GM21360 (cell line): Measurements from ENCODE around the gene IGSF9.

Experiments
- ATAC-seq: cut with Tn5 transposase; IDR thresholded peaks from one replicate; pipeline ENCODE4 v1.9.1; 2021; ENCODE audit warnings: mild to moderate bottlenecking, moderate library complexity; ENCODE audit not compliant: unreplicated experiment

IGSF9 gene

DNA sequence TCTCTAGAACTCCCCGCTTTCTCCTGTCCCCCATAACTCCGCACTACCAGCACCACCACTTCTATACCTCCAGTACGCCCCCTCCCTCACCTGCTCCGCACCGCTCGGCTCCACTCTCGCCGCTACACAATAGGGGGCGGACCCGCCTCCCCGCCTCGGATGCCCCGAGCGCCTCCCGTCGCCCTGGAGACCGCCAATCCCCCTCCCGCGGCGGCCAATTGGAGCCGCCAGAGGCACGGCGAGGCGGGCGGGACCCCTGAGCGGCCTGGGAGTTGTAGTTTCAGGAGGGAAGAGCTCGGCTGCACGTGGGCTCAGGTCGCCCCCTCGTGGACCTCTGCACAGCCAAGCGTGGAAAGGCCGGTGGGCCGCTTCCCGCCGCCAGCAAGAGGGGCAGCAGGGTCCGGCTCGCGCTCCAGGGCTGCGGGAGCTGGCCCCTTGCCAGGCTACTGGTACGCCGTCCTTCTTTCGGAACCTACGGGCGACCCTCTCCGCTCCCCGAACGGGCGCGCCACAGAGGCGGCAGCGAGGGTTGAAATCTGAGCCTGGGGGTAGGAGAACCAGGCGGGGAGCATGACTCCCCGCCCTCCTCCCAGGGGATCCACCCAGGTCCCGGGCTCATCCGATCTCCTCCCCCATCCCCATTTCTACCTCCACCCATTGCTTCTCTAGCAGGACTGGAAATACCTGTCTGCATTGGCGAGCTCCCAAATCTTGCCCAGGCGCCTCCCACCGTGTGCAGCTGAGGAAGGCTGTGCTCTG is at the start of gene IGSF9:
Gene IGSF9, minus strand, starts transcription at position 131 of the 759 bp plus-strand sequence. CDS start 2,159 bp downstream, outside the sequence.
- ATAC-seq = peak; percentile 60

DNA sequence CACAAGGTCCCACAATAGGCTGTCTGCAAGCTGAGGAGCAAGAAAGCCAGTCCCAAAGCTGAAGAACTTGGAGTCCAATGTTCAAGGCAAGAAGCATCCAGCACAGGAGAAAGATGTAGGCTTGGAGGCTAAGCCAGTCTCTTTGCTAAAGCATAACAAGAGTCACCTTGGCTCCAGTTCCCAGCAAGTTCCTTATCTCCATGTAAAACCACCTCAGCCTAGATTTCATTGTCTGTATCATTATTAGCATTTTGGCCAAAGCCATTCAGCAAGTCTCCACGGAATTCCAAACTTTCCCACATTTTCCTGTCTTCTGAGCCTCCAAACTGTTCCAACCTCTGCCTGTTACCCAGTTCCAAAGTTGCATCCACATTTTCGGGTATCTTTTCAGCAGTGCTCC is 49.5 kb upstream of the IGSF9 start:
- no peak for ATAC-seq

- no peak for ATAC-seq
Observed at GRCh38 chr1:159993911-159994310, 48.5 kb upstream of the IGSF9 start.

DNA sequence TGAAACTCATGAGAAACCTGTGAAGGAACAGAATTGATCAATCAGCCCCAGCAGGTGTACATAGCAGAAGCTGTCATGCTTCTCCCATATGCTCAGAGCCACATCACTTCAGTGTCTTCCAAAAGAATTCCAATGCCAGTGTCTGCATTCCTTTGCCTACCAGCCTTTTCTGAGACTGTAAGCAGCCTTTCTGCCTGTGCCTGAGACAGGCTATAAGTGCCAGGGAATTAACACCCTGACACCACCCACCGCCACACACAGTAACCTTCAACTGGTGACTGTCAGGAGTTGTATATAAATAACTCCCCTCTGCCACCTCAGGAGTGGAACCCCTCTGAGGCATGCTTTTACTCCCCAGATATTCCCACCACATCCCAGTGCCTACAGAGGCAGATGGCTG is 46.7 kb upstream of the IGSF9 start:
- ATAC-seq = no peak

GRCh38 chr1:159991513-159991912 is 46.1 kb upstream of the IGSF9 start:
- ATAC-seq = no peak

GRCh38 chr1:159990005-159990404 is 44.6 kb upstream of the IGSF9 start:
- ATAC-seq = no peak

DNA sequence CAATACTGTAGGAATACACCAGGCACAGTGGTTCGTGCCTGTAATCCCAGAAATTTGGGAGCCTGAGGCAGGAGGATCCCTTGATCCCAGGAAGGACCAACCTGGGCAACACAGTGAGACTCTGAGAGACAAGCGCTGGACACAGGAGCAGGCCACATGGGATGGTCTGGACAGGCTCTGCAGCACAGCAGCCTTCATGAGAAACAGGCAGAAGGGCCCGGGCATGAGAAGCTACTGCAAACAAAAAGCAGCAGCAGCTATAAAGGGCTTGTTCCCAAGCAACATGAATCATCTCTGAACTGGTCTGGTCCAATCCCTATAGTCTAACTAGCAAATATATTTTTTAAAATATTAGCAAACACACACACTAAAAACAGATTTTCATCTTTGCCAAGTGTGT is 44.2 kb upstream of the IGSF9 start:
- ATAC-seq = no peak

GRCh38 chr1:159988006-159988405 is 42.6 kb upstream of the IGSF9 start:
- no peak for ATAC-seq

DNA sequence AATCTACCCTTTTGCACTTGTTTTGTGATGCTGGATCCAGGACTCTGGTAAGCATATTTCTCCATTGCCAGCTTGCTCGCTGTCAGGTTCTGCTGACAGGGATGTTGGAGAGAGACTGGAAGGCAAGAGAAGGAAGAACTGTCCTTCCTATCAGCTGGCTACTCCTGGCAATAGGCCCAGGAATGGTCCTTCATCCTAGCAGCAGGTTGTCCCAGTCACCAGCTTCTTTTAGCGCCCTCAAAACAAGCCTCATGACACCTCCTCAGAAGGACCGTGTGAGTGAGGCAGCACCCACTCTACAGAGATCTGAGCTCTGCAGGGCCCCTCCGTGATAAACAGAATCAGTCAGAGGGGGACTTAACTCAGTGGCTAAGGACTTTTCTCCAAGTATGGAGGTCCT is 41.8 kb upstream of the IGSF9 start:
- ATAC-seq = no peak

DNA sequence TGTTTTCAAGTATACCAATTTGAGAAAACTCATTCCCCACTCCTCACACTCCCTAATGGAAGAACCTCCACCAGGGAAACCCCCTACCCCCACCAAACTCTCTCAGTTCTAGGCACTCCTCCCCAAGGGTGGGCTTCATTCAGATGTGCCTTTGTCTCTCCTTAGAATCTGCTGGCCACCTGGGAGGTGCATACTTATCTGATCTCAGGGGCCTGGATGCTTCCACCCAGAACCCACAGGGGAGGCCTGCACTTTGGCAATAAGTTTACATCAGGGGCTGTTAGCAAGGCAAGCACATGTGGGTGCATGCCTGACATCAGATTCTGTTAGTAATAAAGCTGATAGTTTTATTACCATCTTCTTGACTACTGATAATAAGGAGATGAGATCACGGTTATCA is 41.1 kb upstream of the IGSF9 start:
- ATAC-seq = no peak

GRCh38 chr1:159986093-159986492 is 40.7 kb upstream of the IGSF9 start:
- no peak for ATAC-seq

DNA sequence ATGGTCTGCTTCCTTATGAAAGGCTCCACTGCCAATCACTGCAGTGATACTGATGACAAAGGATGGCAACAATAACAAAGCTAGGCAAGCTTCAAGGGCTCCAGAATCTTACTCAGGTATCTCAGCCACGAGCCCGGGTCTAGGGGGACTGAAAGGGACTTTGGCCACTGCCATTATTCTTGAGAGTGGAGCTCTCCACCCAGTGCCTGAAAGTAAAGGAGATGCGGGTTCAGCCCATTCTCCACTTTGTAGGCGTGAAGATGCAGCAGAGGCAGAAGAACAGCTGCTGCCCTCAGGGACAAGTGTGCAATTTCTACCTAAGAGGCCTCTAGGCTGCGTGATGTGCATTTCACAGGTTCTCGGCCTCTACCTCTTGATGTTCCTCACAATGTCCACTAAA is 40.1 kb upstream of the IGSF9 start:
- no peak for ATAC-seq

- ATAC-seq = no peak
Observed at GRCh38 chr1:159983681-159984080, 38.3 kb upstream of the IGSF9 start.

DNA sequence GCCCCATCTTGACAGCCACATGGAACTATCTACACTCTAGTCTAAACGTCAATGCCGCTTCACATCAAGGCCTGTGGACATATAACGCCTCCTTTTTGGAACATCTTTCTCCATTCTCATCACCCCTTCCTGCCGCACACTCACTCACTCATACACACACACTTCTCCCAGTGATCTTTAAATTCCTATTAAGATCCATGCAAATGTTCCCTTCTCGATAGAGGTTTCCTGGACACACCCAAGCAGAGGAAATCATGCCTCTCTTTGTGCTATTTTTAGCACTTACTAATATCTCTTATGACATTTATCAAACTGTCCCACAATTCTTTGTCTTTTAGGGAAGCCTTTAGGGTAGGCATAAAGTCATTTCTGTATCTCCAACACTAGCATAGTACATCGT is 36.9 kb upstream of the IGSF9 start:
- ATAC-seq = no peak

- no peak for ATAC-seq
Observed at GRCh38 chr1:159981351-159982055, 36.1 kb upstream of the IGSF9 start.

- no peak for ATAC-seq
Observed at GRCh38 chr1:159980786-159981185, 35.4 kb upstream of the IGSF9 start.

- no peak for ATAC-seq
Observed at GRCh38 chr1:159980076-159980475, 34.7 kb upstream of the IGSF9 start.

GRCh38 chr1:159979257-159979656 is 33.8 kb upstream of the IGSF9 start:
- no peak for ATAC-seq

DNA sequence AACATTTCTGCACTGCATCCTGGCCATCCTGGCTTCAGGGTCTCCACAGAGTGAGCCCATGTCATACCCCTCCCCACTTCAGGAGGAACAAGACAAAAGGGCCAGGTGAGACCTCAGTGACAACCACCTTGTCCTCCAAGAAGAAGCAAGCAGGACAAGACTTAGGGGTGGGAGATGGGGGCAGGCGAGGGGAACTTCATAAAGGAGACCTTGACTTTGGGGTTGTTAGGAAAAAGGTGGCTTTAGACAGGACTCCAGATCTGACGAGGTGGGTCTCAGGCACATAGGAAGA is 32.6 kb upstream of the IGSF9 start:
- no peak for ATAC-seq

- ATAC-seq = no peak
Observed at GRCh38 chr1:159977364-159978106, 32.1 kb upstream of the IGSF9 start.

- no peak for ATAC-seq
Observed at GRCh38 chr1:159974350-159974965, 29.0 kb upstream of the IGSF9 start.
